ENCODE measurements around the gene FOXRED2.

The FOXRED2 gene

DNA sequence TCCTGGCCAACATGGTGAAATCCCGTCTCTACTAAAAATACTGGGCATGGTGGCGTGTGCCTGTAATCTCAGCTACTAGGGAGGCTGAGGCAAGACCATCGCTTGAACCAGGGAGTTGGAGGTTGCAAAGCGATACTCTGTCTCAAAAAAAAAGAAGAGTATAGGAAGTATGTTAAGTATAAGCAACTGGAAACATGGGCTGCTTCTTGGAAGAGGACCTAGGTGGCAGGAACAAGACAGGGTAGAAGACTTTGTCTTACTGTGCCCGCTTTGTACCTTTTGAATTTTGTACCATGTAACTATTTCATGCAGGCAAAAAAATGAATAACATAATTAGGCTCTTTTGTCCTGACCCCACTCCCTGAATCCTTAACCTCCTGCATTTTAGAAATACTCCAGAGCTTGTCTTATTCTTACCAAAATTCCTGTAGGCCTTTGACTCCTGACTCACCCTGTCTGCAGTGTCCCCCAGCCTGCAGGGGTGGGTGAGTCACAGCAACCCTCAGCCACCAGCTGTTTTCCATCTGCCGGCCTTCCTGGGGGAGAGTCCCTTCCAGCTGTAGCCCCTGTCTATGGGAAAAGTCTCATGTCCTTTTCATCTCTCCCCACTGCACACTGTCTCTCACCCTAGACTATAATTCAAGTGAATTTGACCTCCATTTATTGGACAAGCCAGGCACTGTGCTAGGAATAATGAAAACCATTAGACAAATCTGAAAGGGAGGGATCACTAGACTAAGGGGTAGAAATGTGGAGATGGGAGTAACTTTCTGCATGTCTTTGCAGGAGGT is 67.2 kb downstream of the FOXRED2 start:
- H3K36me3 ChIP-seq (ENCODE audit: control insufficient read depth, insufficient read depth, low read length): no peaks in the 10 kb centered on the region
- DNase-seq (ENCODE audit: extremely low read depth, insufficient read length): no peak
- H3K27me3 ChIP-seq (replicated peaks; ENCODE audit: control insufficient read depth, insufficient read depth, low read length): no peaks in the 10 kb centered on the region
- no peak overlapping the region for H3K4me3 ChIP-seq (replicated peaks; ENCODE audit: low read depth, low read length)
- TF ChIP-seq, protein P1, sequence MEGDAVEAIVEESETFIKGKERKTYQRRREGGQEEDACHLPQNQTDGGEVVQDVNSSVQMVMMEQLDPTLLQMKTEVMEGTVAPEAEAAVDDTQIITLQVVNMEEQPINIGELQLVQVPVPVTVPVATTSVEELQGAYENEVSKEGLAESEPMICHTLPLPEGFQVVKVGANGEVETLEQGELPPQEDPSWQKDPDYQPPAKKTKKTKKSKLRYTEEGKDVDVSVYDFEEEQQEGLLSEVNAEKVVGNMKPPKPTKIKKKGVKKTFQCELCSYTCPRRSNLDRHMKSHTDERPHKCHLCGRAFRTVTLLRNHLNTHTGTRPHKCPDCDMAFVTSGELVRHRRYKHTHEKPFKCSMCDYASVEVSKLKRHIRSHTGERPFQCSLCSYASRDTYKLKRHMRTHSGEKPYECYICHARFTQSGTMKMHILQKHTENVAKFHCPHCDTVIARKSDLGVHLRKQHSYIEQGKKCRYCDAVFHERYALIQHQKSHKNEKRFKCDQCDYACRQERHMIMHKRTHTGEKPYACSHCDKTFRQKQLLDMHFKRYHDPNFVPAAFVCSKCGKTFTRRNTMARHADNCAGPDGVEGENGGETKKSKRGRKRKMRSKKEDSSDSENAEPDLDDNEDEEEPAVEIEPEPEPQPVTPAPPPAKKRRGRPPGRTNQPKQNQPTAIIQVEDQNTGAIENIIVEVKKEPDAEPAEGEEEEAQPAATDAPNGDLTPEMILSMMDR (IDR thresholded peaks at IDR 0.05; ENCODE audit: insufficient read depth, low read length, poor library complexity, severe bottlenecking): no peak
